DOHH2 (cell line): Measurements from ENCODE around the gene SHLD1.

ENCODE experiments used
- H3F3A ChIP-seq: fragments of 200-600 bp; sonication (generic), shearing (Covaris generic); 2 replicates; pipeline ENCODE4 v1.6.0; 2016; ENCODE audit warnings: antibody characterized with exemption, mild to moderate bottlenecking; ENCODE audit not compliant: control insufficient read depth, insufficient read depth
- H3K27ac ChIP-seq: fragments of 200-600 bp; sonication (generic); 2 replicates; pipeline ENCODE4 v1.5.1; 2014; ENCODE audit warnings: low read depth, mild to moderate bottlenecking, low read length, moderate library complexity
- H3K27me3 ChIP-seq: fragments of 200-600 bp; sonication (generic); 2 replicates; pipeline ENCODE4 v1.6.1; 2014; ENCODE audit warnings: mild to moderate bottlenecking, low read length, mixed read lengths; ENCODE audit not compliant: control insufficient read depth
- H3K36me3 ChIP-seq: fragments of 200-600 bp; sonication (generic); 2 replicates; pipeline ENCODE4 v1.6.1; 2014; ENCODE audit warnings: mild to moderate bottlenecking, low read length, moderate library complexity, mixed read lengths; ENCODE audit not compliant: control insufficient read depth
- H3K4me1 ChIP-seq: fragments of 200-600 bp; sonication (generic); 2 replicates; pipeline ENCODE4 v1.6.1; 2014; ENCODE audit warnings: mild to moderate bottlenecking, low read length, mixed read lengths; ENCODE audit not compliant: control insufficient read depth
- H3K4me2 ChIP-seq: fragments of 200-600 bp; sonication (generic); 2 replicates; pipeline ENCODE4 v1.6.0; 2014; ENCODE audit warnings: mild to moderate bottlenecking, low read length, moderate library complexity
- H3K4me3 ChIP-seq: fragments of 200-600 bp; sonication (generic); 2 replicates; pipeline ENCODE4 v1.5.1; 2014; ENCODE audit warnings: mild to moderate bottlenecking, low read length, mixed read lengths
- H3K79me2 ChIP-seq: fragments of 200-600 bp; sonication (generic); 2 replicates; pipeline ENCODE4 v1.6.1; 2014; ENCODE audit warnings: mild to moderate bottlenecking, low read length, mixed read lengths; ENCODE audit not compliant: control insufficient read depth
- H3K9me2 ChIP-seq: fragments of 200-600 bp; sonication (generic); replicated peaks from 2 replicates; pipeline ENCODE4 v1.6.1; 2014; ENCODE audit warnings: mild to moderate bottlenecking, low read length, mixed read lengths; ENCODE audit not compliant: control insufficient read depth
- H3K9me3 ChIP-seq: fragments of 200-600 bp; sonication (generic); 2 replicates; pipeline ENCODE4 v1.6.1; 2014; ENCODE audit warnings: antibody characterized with exemption, low read length, mixed read lengths; ENCODE audit not compliant: control insufficient read depth, insufficient read depth
- H4K20me1 ChIP-seq: fragments of 200-600 bp; sonication (generic); 2 replicates; pipeline ENCODE4 v1.6.0; 2014; ENCODE audit warnings: low read depth, mild to moderate bottlenecking, antibody characterized with exemption, low read length, moderate library complexity; ENCODE audit not compliant: control insufficient read depth, insufficient read depth
- EZH2phosphoT487 ChIP-seq: fragments of 200-600 bp; sonication (generic); IDR thresholded peaks from 2 replicates; pipeline ENCODE4 v1.6.1; 2017; ENCODE audit warnings: borderline replicate concordance, mild to moderate bottlenecking, antibody characterized with exemption, low read length, moderate library complexity, mixed read lengths
- TF ChIP-seq, protein P1 (sequence below): fragments of 200-600 bp; sonication (generic); IDR thresholded peaks from one replicate; pipeline ENCODE4 v1.5.1; 2014; ENCODE audit warnings: antibody characterized with exemption, mild to moderate bottlenecking, low read depth, low read length; ENCODE audit not compliant: poor library complexity, severe bottlenecking

The SHLD1 gene

DNA sequence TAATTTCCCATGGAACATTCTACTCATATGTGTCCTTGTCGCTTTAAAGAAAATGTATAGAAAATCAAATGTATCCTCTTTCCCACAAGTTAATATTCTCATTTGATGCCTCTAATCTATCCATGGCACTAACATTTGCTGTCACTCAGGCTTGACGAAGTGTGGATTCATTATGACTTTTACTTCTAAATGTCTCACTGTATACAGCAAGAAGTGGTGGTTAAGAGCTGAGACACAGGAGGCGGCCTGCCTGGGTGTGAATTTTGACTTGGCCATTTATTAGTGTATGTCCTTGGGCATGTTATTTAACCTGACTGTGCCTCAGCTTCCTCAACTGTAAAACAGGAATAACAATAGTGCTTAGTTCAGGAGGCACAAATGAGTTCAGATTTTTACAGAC lies 130.1 kb downstream of the SHLD1 start:
- Histone ChIP-seq H3K79me2 (no peaks in the 10 kb centered on the region), H3K36me3 (no peaks in the 10 kb centered on the region), H3K27me3 (peaks cover 7% of the 10 kb centered on the region; the same call in 1 of the 2 replicates), H4K20me1 (no peaks in the 10 kb centered on the region), H3K4me2 (no peak overlapping the region), H3K4me1 (peaks cover 7% of the 10 kb centered on the region; the same call in 1 of the 2 replicates), H3K4me3 (no peak overlapping the region), H3K9me2 (no peaks in the 10 kb centered on the region), H3K9me3 (no peaks in the 10 kb centered on the region), H3K27ac (no peak overlapping the region), H3F3A (no peaks in the 10 kb centered on the region)
- TF ChIP-seq, protein P1, sequence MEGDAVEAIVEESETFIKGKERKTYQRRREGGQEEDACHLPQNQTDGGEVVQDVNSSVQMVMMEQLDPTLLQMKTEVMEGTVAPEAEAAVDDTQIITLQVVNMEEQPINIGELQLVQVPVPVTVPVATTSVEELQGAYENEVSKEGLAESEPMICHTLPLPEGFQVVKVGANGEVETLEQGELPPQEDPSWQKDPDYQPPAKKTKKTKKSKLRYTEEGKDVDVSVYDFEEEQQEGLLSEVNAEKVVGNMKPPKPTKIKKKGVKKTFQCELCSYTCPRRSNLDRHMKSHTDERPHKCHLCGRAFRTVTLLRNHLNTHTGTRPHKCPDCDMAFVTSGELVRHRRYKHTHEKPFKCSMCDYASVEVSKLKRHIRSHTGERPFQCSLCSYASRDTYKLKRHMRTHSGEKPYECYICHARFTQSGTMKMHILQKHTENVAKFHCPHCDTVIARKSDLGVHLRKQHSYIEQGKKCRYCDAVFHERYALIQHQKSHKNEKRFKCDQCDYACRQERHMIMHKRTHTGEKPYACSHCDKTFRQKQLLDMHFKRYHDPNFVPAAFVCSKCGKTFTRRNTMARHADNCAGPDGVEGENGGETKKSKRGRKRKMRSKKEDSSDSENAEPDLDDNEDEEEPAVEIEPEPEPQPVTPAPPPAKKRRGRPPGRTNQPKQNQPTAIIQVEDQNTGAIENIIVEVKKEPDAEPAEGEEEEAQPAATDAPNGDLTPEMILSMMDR, result no peak
- TF ChIP-seq EZH2phosphoT487, result no peak

DNA sequence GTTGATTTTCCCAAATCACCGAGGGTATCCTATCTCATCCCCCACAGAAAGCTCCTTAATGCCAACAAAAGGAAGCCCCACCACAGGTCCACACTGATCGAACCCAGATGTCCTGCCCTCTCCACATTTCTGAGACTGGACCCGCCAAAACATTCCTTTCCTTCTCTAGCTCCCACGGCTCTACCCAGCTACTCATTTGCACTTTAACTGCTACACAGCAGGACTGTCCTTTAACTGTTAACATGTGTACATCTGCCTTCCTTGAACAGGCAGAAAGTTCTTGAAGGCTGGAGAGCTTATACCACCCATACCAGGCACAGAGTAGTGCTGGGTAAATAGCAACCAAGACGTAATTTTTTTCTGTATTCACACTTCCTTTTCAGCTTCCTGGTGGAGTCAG lies 131.5 kb downstream of the SHLD1 start:
- no peaks in the 10 kb centered on the region for H3K36me3 ChIP-seq
- H3K79me2 ChIP-seq, result no peaks in the 10 kb centered on the region
- H3K4me2 ChIP-seq, result peak overlapping the region; percentile 3; the same call in 1 of the 2 replicates
- no peaks in the 10 kb centered on the region for H4K20me1 ChIP-seq
- H3K9me3 ChIP-seq, result no peaks in the 10 kb centered on the region
- TF ChIP-seq, protein P1, result no peak
- no peak for TF ChIP-seq EZH2phosphoT487
- no peak overlapping the region for H3K4me3 ChIP-seq
- H3K9me2 ChIP-seq, result no peaks in the 10 kb centered on the region
- H3K4me1 ChIP-seq, result peaks cover 7% of the 10 kb centered on the region; the same call in 1 of the 2 replicates
- H3K27ac ChIP-seq, result no peak overlapping the region
- peaks cover 10% of the 10 kb centered on the region; the same call in 1 of the 2 replicates for H3K27me3 ChIP-seq
- no peaks in the 10 kb centered on the region for H3F3A ChIP-seq

DNA sequence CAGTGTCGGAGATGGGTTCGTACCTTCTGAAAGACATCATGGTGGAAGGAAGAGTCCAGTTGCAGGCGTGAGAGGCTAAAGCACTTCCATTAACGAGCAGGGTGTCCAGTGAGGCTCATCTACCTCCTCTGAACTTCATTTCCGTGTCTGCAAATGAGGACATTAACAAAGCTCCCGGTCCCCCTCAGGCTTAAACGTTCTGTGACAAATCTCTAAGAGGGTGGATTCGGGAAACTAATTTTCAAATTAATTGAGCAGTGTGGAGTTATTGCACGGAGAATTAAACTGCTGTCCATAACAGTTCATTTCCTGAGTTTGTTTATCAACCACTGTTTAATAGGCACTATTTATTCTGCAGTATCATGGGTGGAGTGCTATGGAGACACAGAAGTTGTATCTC lies 132.0 kb downstream of the SHLD1 start:
- H3F3A ChIP-seq, result no peaks in the 10 kb centered on the region
- no peaks in the 10 kb centered on the region for H3K36me3 ChIP-seq
- peaks cover 7% of the 10 kb centered on the region; the same call in 1 of the 2 replicates for H3K4me1 ChIP-seq
- TF ChIP-seq, protein P1, result no peak
- TF ChIP-seq EZH2phosphoT487, result no peak
- no peak overlapping the region for H3K4me3 ChIP-seq
- no peak overlapping the region for H3K27ac ChIP-seq
- H3K9me2 ChIP-seq, result no peaks in the 10 kb centered on the region
- no peaks in the 10 kb centered on the region for H3K79me2 ChIP-seq
- peak overlapping the region; percentile 3; the same call in 1 of the 2 replicates for H3K4me2 ChIP-seq
- H3K27me3 ChIP-seq, result peaks cover 15% of the 10 kb centered on the region; the same call in 1 of the 2 replicates
- H3K9me3 ChIP-seq, result no peaks in the 10 kb centered on the region
- no peaks in the 10 kb centered on the region for H4K20me1 ChIP-seq
